SK-N-SH (cell line): ENCODE measurements around the gene MREG. TPM values are rescaled to one million over a fixed set of nuclear protein-coding genes. Genes with fewer than 3 reads are reported as not detected.

Source experiments
- CTCF ChIA-PET: fragments of 300-600, 350-600 bp; formaldehyde crosslinking; extraction: SDS; loops from one replicate; lab custom pipeline; 2021; lab: Yijun Ruan, JAX
- POLR2A ChIA-PET: fragments of 350-600 bp; sonication (Branson Sonifier 250); formaldehyde crosslinking; extraction: SDS; loops from one replicate; lab custom pipeline; 2020; ENCODE audit warnings: antibody characterized with exemption, inconsistent platforms; lab: Yijun Ruan, JAX
- DNase-seq: peaks from one replicate; pipeline ENCODE4 v3.0.0; 2012
- H2AFZ ChIP-seq: fragments of 200-600 bp; sonication (generic); 2 replicates; pipeline ENCODE4 v1.8.1; 2016; ENCODE audit warnings: antibody characterized with exemption, mild to moderate bottlenecking, low read depth
- H3F3A ChIP-seq: fragments of 200-600 bp; sonication (generic); replicated peaks from 2 replicates; pipeline ENCODE3; 2016; ENCODE audit warnings: antibody characterized with exemption, mild to moderate bottlenecking; ENCODE audit not compliant: insufficient read depth
- H3K27ac ChIP-seq, 2 experiments: fragments of 200-500 bp in 1 of 2; fragments of 200-600 bp in 1 of 2; sonication (Bioruptor generic) in 1 of 2; sonication (generic), shearing (Covaris generic) in 1 of 2; 2 replicates each; pipeline versions ENCODE4 v1.5.1 to v1.6.1; 2014 to 2016; ENCODE audit warnings: low read depth in 2 of 2, inconsistent platforms in 1 of 2, low read length in 1 of 2, mild to moderate bottlenecking in 1 of 2, mixed read lengths in 1 of 2
- H3K27me3 ChIP-seq: fragments of 200-600 bp; sonication (generic), shearing (Covaris generic); 2 replicates; pipeline ENCODE4 v1.6.1; 2016; ENCODE audit warnings: mixed run types; ENCODE audit not compliant: insufficient read depth
- H3K36me3 ChIP-seq, 2 experiments: fragments of 200-500 bp in 1 of 2; fragments of 200-600 bp in 1 of 2; sonication (Bioruptor generic) in 1 of 2; sonication (generic) in 1 of 2; replicated peaks in 1 of 2; 2 replicates each; pipeline versions ENCODE3 to v1.5.1; 2014 to 2016; ENCODE audit warnings: low read length in 1 of 2, mild to moderate bottlenecking in 1 of 2; ENCODE audit not compliant: insufficient read depth in 2 of 2, control insufficient read depth in 1 of 2
- H3K4me1 ChIP-seq, 2 experiments: fragments of 200-500 bp in 1 of 2; fragments of 200-600 bp in 1 of 2; sonication (Bioruptor generic) in 1 of 2; sonication (generic), shearing (Covaris generic) in 1 of 2; 2 replicates each; pipeline versions ENCODE4 v1.5.1 to v1.6.1; 2014 to 2016; ENCODE audit warnings: low read depth in 1 of 2, low read length in 1 of 2, mixed run types in 1 of 2; ENCODE audit not compliant: insufficient read depth in 2 of 2, control insufficient read depth in 1 of 2
- H3K4me2 ChIP-seq: fragments of 200-600 bp; sonication (generic), shearing (Covaris generic); 2 replicates; pipeline ENCODE4 v1.6.1; 2017; ENCODE audit warnings: mixed run types
- H3K4me3 ChIP-seq, 2 experiments: fragments of 200-500 bp in 1 of 2; fragments of 200-600 bp in 1 of 2; sonication (Bioruptor generic) in 1 of 2; sonication (generic), shearing (Covaris generic) in 1 of 2; 2 replicates each; pipeline versions ENCODE4 v1.5.1 to v1.8.1; 2014 to 2016; ENCODE audit warnings: low read depth in 2 of 2, inconsistent platforms in 1 of 2, low read length in 1 of 2, mild to moderate bottlenecking in 1 of 2, mixed read lengths in 1 of 2, moderate library complexity in 1 of 2
- H3K79me2 ChIP-seq: fragments of 200-600 bp; sonication (generic); 2 replicates; pipeline ENCODE4 v1.8.1; 2017; ENCODE audit warnings: mild to moderate bottlenecking; ENCODE audit not compliant: insufficient read depth
- H3K9ac ChIP-seq: fragments of 200-600 bp; sonication (generic); 2 replicates; pipeline ENCODE4 v1.6.1; 2017; ENCODE audit warnings: mixed run types
- H3K9me2 ChIP-seq: fragments of 200-600 bp; sonication (generic); 2 replicates; pipeline ENCODE4 v1.6.1; 2017; ENCODE audit warnings: mixed run types
- H3K9me3 ChIP-seq: fragments of 200-600 bp; sonication (generic); 2 replicates; pipeline ENCODE4 v1.6.1; 2017; ENCODE audit warnings: mixed run types, mild to moderate bottlenecking, moderate library complexity
- H4K20me1 ChIP-seq: fragments of 200-600 bp; sonication (generic); 2 replicates; pipeline ENCODE4 v1.6.1; 2017; ENCODE audit warnings: mild to moderate bottlenecking, mixed run types; ENCODE audit not compliant: insufficient read depth
- CHD2 ChIP-seq: fragments of 150-350 bp; IDR thresholded peaks from 2 replicates; pipeline ENCODE4 v1.6.1; 2018; ENCODE audit warnings: low read length; ENCODE audit not compliant: partially characterized antibody
- ELF1 ChIP-seq: IDR thresholded peaks from 2 replicates; pipeline ENCODE4 v1.4.0; 2012
- FOSL2 ChIP-seq: IDR thresholded peaks from 2 replicates; pipeline ENCODE4 v1.4.0; 2012; ENCODE audit warnings: low read depth, mild to moderate bottlenecking, moderate library complexity, borderline replicate concordance
- JUND ChIP-seq: IDR thresholded peaks from 2 replicates; pipeline ENCODE4 v1.4.0; 2012
- MAX ChIP-seq: IDR thresholded peaks from 2 replicates; pipeline ENCODE4 v1.4.0; 2012; ENCODE audit warnings: low read depth
- MEF2A ChIP-seq: IDR thresholded peaks from 2 replicates; pipeline ENCODE4 v1.4.0; 2012; ENCODE audit warnings: low read depth, borderline replicate concordance
- REST ChIP-seq: IDR thresholded peaks from 2 replicates; pipeline ENCODE4 v1.6.1; 2012; ENCODE audit warnings: mild to moderate bottlenecking, low read depth, low read length, moderate library complexity
- RFX5 ChIP-seq: IDR thresholded peaks from 2 replicates; pipeline ENCODE4 v1.6.1; 2012; ENCODE audit warnings: mild to moderate bottlenecking, improper control_type of control experiment, low read length
- SMC3 ChIP-seq: IDR thresholded peaks from 2 replicates; pipeline ENCODE4 v1.6.1; 2012; ENCODE audit warnings: low read depth, low read length, improper control_type of control experiment
- TAF1 ChIP-seq: IDR thresholded peaks from 2 replicates; pipeline ENCODE4 v1.6.1; 2012; ENCODE audit warnings: low read depth, mild to moderate bottlenecking, low read length, moderate library complexity, borderline replicate concordance
- TCF12 ChIP-seq: IDR thresholded peaks from 2 replicates; pipeline ENCODE4 v1.4.0; 2012
- USF1 ChIP-seq: IDR thresholded peaks from 2 replicates; pipeline ENCODE4 v1.4.0; 2012; ENCODE audit warnings: low read depth, borderline replicate concordance
- YY1 ChIP-seq: IDR thresholded peaks from 2 replicates; pipeline ENCODE4 v1.4.0; 2012; ENCODE audit warnings: low read depth, mild to moderate bottlenecking
- WGBS: methylation state at CpG from one replicate; pipeline ENCODE4 v1.1.6; 2017; ENCODE audit warnings: low lambda C conversion rate; 5-methylcytosine and 5-hydroxymethylcytosine counted together
- polyA plus RNA-seq, 3 experiments: library from polyadenylated mRNA; depleted of rRNA; stranded (reverse); fragments of >200 nt; gene quantifications; 2 replicates each; pipeline ENCODE4 v1.2.3, GENCODE V29; 2012
- TF ChIP-seq, protein P1 (sequence below): fragments of 150-350 bp; IDR thresholded peaks from 2 replicates; pipeline ENCODE4 v1.6.1; 2017; ENCODE audit warnings: antibody characterized with exemption, low read length, low read depth, borderline replicate concordance
- TF ChIP-seq, protein P2 (sequence below): fragments of 200-600 bp; sonication (generic); IDR thresholded peaks from 2 replicates; pipeline ENCODE4 v1.6.1; 2017; ENCODE audit warnings: antibody characterized with exemption, mild to moderate bottlenecking, moderate library complexity

The MREG gene
- polyA plus RNA-seq, 1 of the 3 experiments (the other 2 are of a cell fraction): 2.5 TPM

DNA sequence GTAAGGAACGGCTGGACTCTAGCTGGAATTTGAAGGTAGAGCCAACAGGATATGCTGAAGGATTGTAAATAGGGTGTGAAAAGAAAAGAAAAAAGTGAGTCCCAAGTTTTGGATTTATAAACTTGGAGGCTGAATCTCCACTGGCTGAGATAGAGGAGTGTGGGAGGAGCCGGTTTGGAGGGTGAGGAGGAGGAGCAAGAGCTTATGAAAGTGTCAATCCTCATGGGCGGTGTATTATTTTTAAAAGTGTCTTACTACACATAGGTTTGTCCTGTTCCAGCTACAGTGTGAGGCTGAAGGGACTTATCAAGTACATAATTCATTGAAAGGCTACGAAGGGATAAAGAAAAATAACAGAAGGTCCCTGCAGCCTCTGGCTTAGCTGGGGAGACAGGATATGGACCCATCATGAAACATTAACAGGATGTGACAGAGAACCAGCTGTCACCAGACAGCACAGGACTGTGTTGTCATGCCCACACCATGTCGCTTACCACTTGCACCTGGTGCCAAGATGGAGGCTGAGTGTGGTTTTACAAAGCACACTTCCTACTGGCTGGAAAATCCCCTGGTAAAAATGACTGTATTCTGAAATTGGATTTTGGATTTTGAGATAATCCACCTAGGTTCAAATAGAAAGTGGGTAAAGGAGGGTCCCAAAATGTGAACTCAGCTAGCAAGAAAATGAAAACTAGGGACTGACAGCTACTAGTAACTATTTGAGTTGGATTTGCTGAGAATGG lies 2.5 kb upstream of the MREG start:
- 95% methylated on average over 5 of the region's 5 CpGs for WGBS
- POLR2A ChIA-PET: no interaction called here

More for the DNA sequence above, 2.5 kb upstream of the MREG start:
- peaks cover 0 to 14% of the 10 kb centered on the region in 2 experiments; a peak in 3 of 4 replicates for H3K4me1 ChIP-seq
- no peak overlapping the region for H3K9ac ChIP-seq
- no peak overlapping the region for H3K4me3 ChIP-seq
- no peaks in the 10 kb centered on the region for H3K9me2 ChIP-seq
- no peaks in the 10 kb centered on the region for H4K20me1 ChIP-seq
- no peak overlapping the region for H2AFZ ChIP-seq
- CTCF ChIA-PET: interaction anchor here (1.0 to 11.7 kb wide), 6 partner anchors 9 to 91 kb away, joined by 3 to 109 read pairs (median 4); no protein-coding TSS in a partner anchor
- no peaks in the 10 kb centered on the region for H3K9me3 ChIP-seq
- DNase-seq: no peak
- H3K4me2 ChIP-seq: no peak overlapping the region
- no peaks in the 10 kb centered on the region for H3K27me3 ChIP-seq
- H3K27ac ChIP-seq: no peak overlapping the region
- H3F3A ChIP-seq: peaks cover 19% of the 10 kb centered on the region
- no peak for TF ChIP-seq YY1
- no peak for TF ChIP-seq USF1
- TF ChIP-seq, protein P1, sequence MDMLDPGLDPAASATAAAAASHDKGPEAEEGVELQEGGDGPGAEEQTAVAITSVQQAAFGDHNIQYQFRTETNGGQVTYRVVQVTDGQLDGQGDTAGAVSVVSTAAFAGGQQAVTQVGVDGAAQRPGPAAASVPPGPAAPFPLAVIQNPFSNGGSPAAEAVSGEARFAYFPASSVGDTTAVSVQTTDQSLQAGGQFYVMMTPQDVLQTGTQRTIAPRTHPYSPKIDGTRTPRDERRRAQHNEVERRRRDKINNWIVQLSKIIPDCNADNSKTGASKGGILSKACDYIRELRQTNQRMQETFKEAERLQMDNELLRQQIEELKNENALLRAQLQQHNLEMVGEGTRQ: no peak
- TF ChIP-seq JUND: no peak
- no peak for TF ChIP-seq SMC3
- no peak for TF ChIP-seq FOSL2
- TF ChIP-seq MAX: no peak
- TF ChIP-seq CHD2: no peak
- TF ChIP-seq, protein P2, sequence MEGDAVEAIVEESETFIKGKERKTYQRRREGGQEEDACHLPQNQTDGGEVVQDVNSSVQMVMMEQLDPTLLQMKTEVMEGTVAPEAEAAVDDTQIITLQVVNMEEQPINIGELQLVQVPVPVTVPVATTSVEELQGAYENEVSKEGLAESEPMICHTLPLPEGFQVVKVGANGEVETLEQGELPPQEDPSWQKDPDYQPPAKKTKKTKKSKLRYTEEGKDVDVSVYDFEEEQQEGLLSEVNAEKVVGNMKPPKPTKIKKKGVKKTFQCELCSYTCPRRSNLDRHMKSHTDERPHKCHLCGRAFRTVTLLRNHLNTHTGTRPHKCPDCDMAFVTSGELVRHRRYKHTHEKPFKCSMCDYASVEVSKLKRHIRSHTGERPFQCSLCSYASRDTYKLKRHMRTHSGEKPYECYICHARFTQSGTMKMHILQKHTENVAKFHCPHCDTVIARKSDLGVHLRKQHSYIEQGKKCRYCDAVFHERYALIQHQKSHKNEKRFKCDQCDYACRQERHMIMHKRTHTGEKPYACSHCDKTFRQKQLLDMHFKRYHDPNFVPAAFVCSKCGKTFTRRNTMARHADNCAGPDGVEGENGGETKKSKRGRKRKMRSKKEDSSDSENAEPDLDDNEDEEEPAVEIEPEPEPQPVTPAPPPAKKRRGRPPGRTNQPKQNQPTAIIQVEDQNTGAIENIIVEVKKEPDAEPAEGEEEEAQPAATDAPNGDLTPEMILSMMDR: no peak
- TF ChIP-seq REST: no peak
- TF ChIP-seq RFX5: no peak
- TF ChIP-seq TCF12: no peak
- TF ChIP-seq MEF2A: no peak
- TF ChIP-seq ELF1: no peak
- TF ChIP-seq TAF1: no peak
- H3K79me2 ChIP-seq: no peaks in the 10 kb centered on the region
- no peaks in the 10 kb centered on the region for H3K36me3 ChIP-seq
